Measurements from ENCODE around the gene LSAMP.

The LSAMP gene

GRCh38 chr3:116037954-116038911, 407.1 kb downstream of the LSAMP start:
- no peak overlapping the region for H3K4me3 Mint-ChIP-seq
- peaks cover 2% of the 10 kb centered on the region for H3K36me3 Mint-ChIP-seq (ENCODE audit: insufficient read depth)
- peaks cover 0 to 2% of the 10 kb centered on the region in 2 donors for H3K9me3 Mint-ChIP-seq
- H3K4me1 Mint-ChIP-seq (ENCODE audit: low read depth in 2 of 2): no peaks in the 10 kb centered on the region
- no peak for ATAC-seq (replicated peaks)
- H3K27me3 Mint-ChIP-seq: no peaks in the 10 kb centered on the region
- no peak overlapping the region for H3K27ac Mint-ChIP-seq
- no peak for DNase-seq

- Mint-ChIP-seq H3K27ac (no peak overlapping the region), H3K4me1 (ENCODE audit: low read depth in 2 of 2) (no peaks in the 10 kb centered on the region), H3K27me3 (no peaks in the 10 kb centered on the region), H3K36me3 (ENCODE audit: insufficient read depth) (no peaks in the 10 kb centered on the region), H3K9me3 (peaks cover 0 to 2% of the 10 kb centered on the region in 2 donors), H3K4me3 (no peak overlapping the region)
- DNase-seq (no peak), ATAC-seq (replicated peaks) (no peak)
Measured at GRCh38 chr3:116035429-116035828, 409.9 kb downstream of the LSAMP start.

- no peaks in the 10 kb centered on the region for H3K27me3 Mint-ChIP-seq
Measured at GRCh38 chr3:116034794-116035193, 410.5 kb downstream of the LSAMP start.

GRCh38 chr3:116034086-116034485, 411.2 kb downstream of the LSAMP start:
- DNase-seq: no peak
- Mint-ChIP-seq H3K4me1 (ENCODE audit: low read depth in 2 of 2) (no peaks in the 10 kb centered on the region), H3K27ac (no peak overlapping the region), H3K27me3 (no peaks in the 10 kb centered on the region), H3K36me3 (ENCODE audit: insufficient read depth) (no peaks in the 10 kb centered on the region), H3K4me3 (no peak overlapping the region), H3K9me3 (no peaks in the 10 kb centered on the region)
- no peak for ATAC-seq (replicated peaks)

More at GRCh38 chr3:116034794-116035193, 410.5 kb downstream of the LSAMP start:
- no peaks in the 10 kb centered on the region for H3K36me3 Mint-ChIP-seq (ENCODE audit: insufficient read depth)
- no peak overlapping the region for H3K4me3 Mint-ChIP-seq
- H3K4me1 Mint-ChIP-seq (ENCODE audit: low read depth in 2 of 2): no peaks in the 10 kb centered on the region
- DNase-seq: no peak
- peaks cover 0 to 2% of the 10 kb centered on the region in 2 donors for H3K9me3 Mint-ChIP-seq
- no peak overlapping the region for H3K27ac Mint-ChIP-seq
- ATAC-seq (replicated peaks): no peak

- no peak for DNase-seq
- H3K27ac Mint-ChIP-seq: no peak overlapping the region
- no peaks in the 10 kb centered on the region for H3K27me3 Mint-ChIP-seq
- no peak for ATAC-seq (replicated peaks)
- no peaks in the 10 kb centered on the region for H3K4me1 Mint-ChIP-seq (ENCODE audit: low read depth in 2 of 2)
- H3K9me3 Mint-ChIP-seq: no peaks in the 10 kb centered on the region
- H3K36me3 Mint-ChIP-seq (ENCODE audit: insufficient read depth): no peaks in the 10 kb centered on the region
- H3K4me3 Mint-ChIP-seq: no peak overlapping the region
Measured at GRCh38 chr3:116033516-116033915, 411.8 kb downstream of the LSAMP start.

- H3K4me1 Mint-ChIP-seq (ENCODE audit: low read depth in 2 of 2): no peaks in the 10 kb centered on the region
- no peaks in the 10 kb centered on the region for H3K27me3 Mint-ChIP-seq
- H3K36me3 Mint-ChIP-seq (ENCODE audit: insufficient read depth): no peaks in the 10 kb centered on the region
- no peak overlapping the region for H3K27ac Mint-ChIP-seq
- no peaks in the 10 kb centered on the region for H3K9me3 Mint-ChIP-seq
- no peak for ATAC-seq (replicated peaks)
- H3K4me3 Mint-ChIP-seq: no peak overlapping the region
- no peak for DNase-seq
Measured at GRCh38 chr3:116032176-116032575, 413.1 kb downstream of the LSAMP start.

GRCh38 chr3:116030131-116030850, 415.0 kb downstream of the LSAMP start:
- H3K4me1 Mint-ChIP-seq (ENCODE audit: low read depth in 2 of 2): no peaks in the 10 kb centered on the region
- DNase-seq (no peak), ATAC-seq (replicated peaks) (no peak)
- H3K27me3 Mint-ChIP-seq: no peaks in the 10 kb centered on the region
- H3K27ac Mint-ChIP-seq: no peak overlapping the region
- H3K9me3 Mint-ChIP-seq: no peaks in the 10 kb centered on the region
- H3K4me3 Mint-ChIP-seq: no peak overlapping the region
- H3K36me3 Mint-ChIP-seq (ENCODE audit: insufficient read depth): no peaks in the 10 kb centered on the region

GRCh38 chr3:116029266-116029665, 416.0 kb downstream of the LSAMP start:
- ATAC-seq (replicated peaks): no peak
- Mint-ChIP-seq H3K27me3 (no peaks in the 10 kb centered on the region), H3K36me3 (ENCODE audit: insufficient read depth) (no peaks in the 10 kb centered on the region), H3K4me1 (ENCODE audit: low read depth in 2 of 2) (no peaks in the 10 kb centered on the region), H3K9me3 (no peaks in the 10 kb centered on the region), H3K4me3 (no peak overlapping the region), H3K27ac (no peak overlapping the region)
- DNase-seq: no peak

- Mint-ChIP-seq H3K27ac (no peak overlapping the region), H3K4me3 (no peak overlapping the region), H3K27me3 (no peaks in the 10 kb centered on the region), H3K36me3 (ENCODE audit: insufficient read depth) (no peaks in the 10 kb centered on the region), H3K9me3 (no peaks in the 10 kb centered on the region), H3K4me1 (ENCODE audit: low read depth in 2 of 2) (no peaks in the 10 kb centered on the region)
- ATAC-seq (replicated peaks) (no peak), DNase-seq (no peak)
Measured at GRCh38 chr3:116028157-116028556, 417.1 kb downstream of the LSAMP start.

- no peaks in the 10 kb centered on the region for H3K9me3 Mint-ChIP-seq
- H3K36me3 Mint-ChIP-seq (ENCODE audit: insufficient read depth): no peaks in the 10 kb centered on the region
- H3K27me3 Mint-ChIP-seq: no peaks in the 10 kb centered on the region
- no peak for DNase-seq
- H3K4me1 Mint-ChIP-seq (ENCODE audit: low read depth in 2 of 2): no peaks in the 10 kb centered on the region
- H3K4me3 Mint-ChIP-seq: no peak overlapping the region
- H3K27ac Mint-ChIP-seq: no peak overlapping the region
- no peak for ATAC-seq (replicated peaks)
Measured at GRCh38 chr3:116020989-116021388, 424.3 kb downstream of the LSAMP start.

GRCh38 chr3:116020495-116020894, 424.8 kb downstream of the LSAMP start:
- Mint-ChIP-seq H3K9me3 (no peaks in the 10 kb centered on the region), H3K4me1 (ENCODE audit: low read depth in 2 of 2) (no peaks in the 10 kb centered on the region), H3K27me3 (no peaks in the 10 kb centered on the region), H3K4me3 (no peak overlapping the region), H3K27ac (no peak overlapping the region), H3K36me3 (ENCODE audit: insufficient read depth) (no peaks in the 10 kb centered on the region)
- ATAC-seq (replicated peaks) (no peak), DNase-seq (no peak)

GRCh38 chr3:116019254-116019763, 426.0 kb downstream of the LSAMP start:
- DNase-seq (no peak), ATAC-seq (replicated peaks) (no peak)
- H3K27me3 Mint-ChIP-seq: no peaks in the 10 kb centered on the region
- no peaks in the 10 kb centered on the region for H3K36me3 Mint-ChIP-seq (ENCODE audit: insufficient read depth)
- no peaks in the 10 kb centered on the region for H3K4me1 Mint-ChIP-seq (ENCODE audit: low read depth in 2 of 2)
- no peak overlapping the region for H3K27ac Mint-ChIP-seq
- H3K9me3 Mint-ChIP-seq: no peaks in the 10 kb centered on the region
- no peak overlapping the region for H3K4me3 Mint-ChIP-seq

- Mint-ChIP-seq H3K27me3 (no peaks in the 10 kb centered on the region), H3K4me3 (no peak overlapping the region), H3K27ac (no peak overlapping the region), H3K4me1 (ENCODE audit: low read depth in 2 of 2) (no peaks in the 10 kb centered on the region), H3K36me3 (ENCODE audit: insufficient read depth) (no peaks in the 10 kb centered on the region), H3K9me3 (no peaks in the 10 kb centered on the region)
- ATAC-seq (replicated peaks): no peak
- DNase-seq: no peak
Measured at GRCh38 chr3:116018646-116019045, 426.6 kb downstream of the LSAMP start.

- no peak for DNase-seq
- H3K36me3 Mint-ChIP-seq (ENCODE audit: insufficient read depth): no peaks in the 10 kb centered on the region
Measured at GRCh38 chr3:116015931-116016330, 429.4 kb downstream of the LSAMP start.

More at GRCh38 chr3:116015931-116016330, 429.4 kb downstream of the LSAMP start:
- no peak overlapping the region for H3K27ac Mint-ChIP-seq
- no peaks in the 10 kb centered on the region for H3K27me3 Mint-ChIP-seq
- H3K4me1 Mint-ChIP-seq (ENCODE audit: low read depth in 2 of 2): no peaks in the 10 kb centered on the region
- no peak for ATAC-seq (replicated peaks)
- H3K4me3 Mint-ChIP-seq: no peak overlapping the region
- no peaks in the 10 kb centered on the region for H3K9me3 Mint-ChIP-seq

Data from effector memory CD8-positive, alpha-beta T cell (primary cell).